HG02623 (cell line): ENCODE results near the gene LYZL1.
"Not testable (repeated sequence)": the region's sequence is repeated elsewhere in the genome, so short reads cannot be mapped to it uniquely, and the experiment has no call there.

ENCODE experiments used
- ATAC-seq: cut with Tn5 transposase; IDR thresholded peaks from one replicate; pipeline ENCODE4 v1.9.1; 2021; ENCODE audit warnings: moderate library complexity; ENCODE audit not compliant: unreplicated experiment

Gene LYZL1

DNA sequence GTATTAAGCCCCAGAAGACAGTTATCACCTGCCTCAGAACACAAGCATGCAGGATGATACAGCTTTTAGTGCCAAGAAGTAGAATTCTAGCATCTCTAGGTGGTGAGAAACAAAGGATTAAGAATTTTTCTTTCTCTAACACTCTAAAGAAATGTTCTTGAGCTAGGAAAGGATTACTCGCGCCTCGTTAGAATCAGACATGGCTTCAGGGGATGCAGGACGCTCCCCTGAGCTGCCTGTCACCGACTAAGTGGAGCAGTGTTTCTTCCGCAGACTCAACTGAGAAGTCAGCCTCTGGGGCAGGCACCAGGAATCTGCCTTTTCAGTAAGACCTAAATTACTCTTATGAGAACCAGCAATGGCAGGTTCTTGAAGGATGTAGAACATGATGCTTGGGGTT lies at the start of gene LYZL1:
Gene LYZL1 (plus strand): TSS at position 165 of the 400 bp plus-strand sequence. CDS start 2,798 bp downstream, outside the sequence.
- not testable (repeated sequence) for ATAC-seq

DNA sequence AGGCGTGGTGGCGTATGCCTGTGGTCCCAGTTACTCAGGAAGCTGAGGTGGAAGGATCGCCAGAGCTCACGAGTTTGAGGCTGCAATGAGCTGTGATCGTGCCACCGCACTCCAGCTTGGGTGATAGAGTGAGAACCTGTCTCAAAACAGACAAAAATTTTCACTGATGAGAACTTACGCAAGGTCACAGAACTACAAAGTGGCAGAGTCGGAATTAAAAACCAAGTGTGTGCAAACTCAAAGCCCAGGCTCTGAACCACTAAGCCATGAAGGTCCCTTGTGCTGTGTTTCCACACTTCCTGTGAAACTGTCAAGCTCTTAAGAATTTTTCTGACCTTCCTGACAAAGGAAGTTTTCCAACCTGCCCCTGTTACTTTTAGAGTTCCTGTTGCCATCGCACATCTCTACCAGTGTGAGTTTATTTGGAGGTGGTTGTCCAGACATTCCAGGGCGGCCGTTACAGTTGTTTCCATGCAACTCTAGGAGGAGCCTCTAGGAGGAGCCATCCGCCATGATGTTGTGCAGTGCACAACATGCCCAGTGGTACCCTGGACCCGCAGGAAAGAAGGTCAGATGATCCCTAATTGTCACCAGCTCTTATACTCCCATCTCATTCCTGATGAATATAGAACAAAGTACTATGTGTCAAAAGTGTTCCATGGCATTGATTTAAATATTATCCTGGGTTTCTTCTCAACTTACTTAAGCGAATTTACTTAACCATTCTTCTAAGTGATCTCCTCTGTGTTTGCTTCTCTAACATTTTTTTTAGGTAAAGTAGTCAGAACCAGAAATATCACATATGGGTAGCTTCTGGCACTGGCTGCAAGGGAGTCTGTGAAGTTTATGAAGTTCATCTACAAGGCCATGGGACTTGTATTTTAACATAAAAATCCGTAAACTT lies 49.0 kb upstream of the LYZL1 start:
- no peak for ATAC-seq

DNA sequence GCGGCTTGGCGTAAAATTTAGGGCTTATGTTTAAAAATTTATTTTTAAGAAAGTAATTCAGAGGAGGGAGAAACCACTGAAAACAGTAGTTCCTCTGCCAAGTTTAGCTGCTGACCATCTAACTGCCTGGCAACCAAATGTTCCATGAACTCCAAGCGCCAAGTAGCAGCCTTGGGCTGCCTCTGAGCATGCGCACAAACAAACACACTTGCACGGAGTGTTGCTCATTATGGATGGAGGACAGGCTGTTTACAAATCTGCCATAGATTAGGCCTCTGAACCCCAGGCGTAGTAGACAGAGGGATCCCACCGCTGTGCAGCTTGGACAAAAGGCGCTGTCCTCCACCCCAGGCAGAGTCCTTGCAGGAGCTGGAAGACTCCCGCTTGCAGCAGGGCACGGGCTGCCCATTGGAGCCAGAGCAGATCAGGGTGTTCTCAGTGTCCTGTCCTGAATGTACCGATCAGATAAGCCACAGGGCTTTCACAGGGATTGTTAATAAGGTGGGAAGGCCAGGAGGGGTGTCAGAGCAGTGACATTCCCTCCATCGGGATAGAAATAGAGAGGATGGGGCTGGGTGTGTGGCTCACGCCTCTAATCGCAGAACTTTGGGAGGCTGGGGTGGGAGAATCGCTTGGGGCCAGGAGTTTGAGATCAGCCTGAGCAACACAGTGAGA lies 47.7 kb upstream of the LYZL1 start:
- no peak for ATAC-seq

DNA sequence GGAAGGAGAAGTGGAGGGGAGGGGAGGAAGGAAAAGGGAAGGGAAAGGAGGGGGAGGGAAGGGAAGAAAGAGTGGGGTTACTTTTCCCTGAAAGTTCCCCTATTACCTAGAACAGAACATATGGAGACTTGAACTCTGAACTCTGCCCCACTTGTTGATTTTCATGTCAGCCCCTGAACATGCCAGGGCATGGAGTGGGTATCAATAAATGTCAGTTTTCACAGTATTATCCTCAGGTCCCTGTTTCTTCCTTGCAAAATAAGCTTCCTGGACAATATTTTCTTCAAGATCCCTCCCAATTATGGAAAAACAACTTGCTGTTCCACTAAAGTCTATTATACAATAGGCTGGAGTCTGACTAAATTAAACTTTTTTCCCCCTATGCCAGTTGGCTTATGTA lies 46.9 kb upstream of the LYZL1 start:
- no peak for ATAC-seq

DNA sequence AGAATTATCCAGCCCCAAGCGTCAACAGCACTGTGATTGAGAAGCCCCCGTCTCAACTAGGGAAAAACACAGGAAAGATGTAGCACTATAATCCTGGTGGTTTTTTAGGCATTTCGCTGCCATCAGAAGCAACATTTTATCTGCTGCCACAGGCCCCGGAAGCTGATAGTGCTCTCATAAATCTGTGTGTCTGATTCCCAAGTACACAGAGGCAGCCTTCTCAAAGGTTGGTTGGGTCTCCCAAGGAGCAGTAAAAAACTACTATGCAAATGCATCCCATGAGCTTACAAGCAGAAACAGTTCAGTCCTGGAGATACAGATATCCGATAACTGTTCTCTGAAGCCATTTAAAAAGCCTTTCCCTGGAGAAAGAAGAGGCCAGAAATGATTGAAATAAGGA lies 45.8 kb upstream of the LYZL1 start:
- ATAC-seq = no peak

DNA sequence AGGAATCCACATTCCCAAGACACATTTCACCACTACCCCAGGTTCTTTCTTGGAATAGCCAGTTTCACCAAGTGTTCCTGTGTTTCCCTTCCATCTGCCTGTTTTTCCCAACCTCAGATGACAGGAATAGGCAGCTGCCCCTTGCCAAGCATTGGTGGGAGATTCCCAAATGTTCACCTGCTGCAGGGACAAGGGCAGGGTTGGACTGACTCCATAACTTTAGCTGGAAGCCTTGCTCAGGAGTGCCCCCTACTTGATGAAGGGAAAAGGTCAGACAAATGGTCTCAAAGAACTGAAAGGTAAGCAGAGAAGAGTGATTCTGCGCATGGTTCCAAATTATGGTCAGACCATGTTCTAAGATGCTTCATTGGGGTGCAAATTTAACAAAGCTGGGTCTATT lies 45.1 kb upstream of the LYZL1 start:
- no peak for ATAC-seq

DNA sequence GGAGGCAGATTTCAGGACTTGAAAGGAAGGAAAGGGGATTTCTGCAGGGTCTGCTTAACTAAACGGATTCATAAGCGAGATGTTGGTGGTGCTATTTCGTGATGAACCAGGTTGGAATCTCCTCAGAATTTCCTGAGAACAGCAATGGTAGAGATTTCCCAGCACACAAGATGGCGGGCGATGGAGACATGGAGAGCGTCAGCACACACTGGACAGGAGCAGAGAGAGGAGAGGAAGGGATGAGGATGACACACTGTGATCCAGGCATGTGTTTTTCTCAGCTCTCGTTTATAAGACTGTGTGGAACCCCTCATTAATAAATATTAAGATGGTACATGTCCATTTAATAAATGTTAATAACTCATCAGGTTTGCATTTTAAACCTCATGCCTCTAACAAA lies 43.9 kb upstream of the LYZL1 start:
- no peak for ATAC-seq

DNA sequence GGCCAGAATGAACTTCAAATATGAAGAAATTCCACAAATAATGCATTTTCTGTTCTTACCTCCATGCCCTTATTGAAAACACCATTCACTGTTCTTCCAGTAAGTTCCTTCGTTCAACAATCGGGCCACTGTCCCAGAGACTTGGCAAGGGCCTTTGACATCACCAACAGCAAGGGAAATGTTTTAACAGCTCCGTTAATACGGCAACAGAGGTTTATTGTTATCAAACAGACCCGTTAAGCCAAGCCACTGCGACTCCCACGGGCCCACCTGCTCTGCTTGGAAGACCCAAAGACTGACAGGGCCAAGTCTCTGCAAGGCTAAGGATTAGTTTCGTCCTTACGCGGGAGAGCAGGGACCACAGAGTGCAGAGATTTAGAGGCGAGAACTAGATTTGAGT lies 43.4 kb upstream of the LYZL1 start:
- ATAC-seq = no peak

DNA sequence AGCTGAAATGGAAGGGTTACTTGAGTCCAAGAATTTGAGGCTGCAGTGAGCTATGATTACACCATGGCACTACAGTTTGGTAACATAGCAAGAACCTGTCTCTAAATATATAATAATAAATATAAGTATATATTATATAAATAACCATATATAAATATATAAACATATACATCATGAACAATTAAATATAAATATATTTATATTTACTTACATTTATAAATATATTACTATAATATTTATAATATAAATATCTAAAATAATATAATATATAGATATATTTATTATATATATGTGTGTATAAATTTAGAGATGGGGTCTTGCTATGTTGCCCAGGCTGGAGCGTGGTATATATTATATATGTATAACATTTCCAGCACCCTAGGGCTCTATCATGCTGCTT lies 42.4 kb upstream of the LYZL1 start:
- ATAC-seq = no peak

DNA sequence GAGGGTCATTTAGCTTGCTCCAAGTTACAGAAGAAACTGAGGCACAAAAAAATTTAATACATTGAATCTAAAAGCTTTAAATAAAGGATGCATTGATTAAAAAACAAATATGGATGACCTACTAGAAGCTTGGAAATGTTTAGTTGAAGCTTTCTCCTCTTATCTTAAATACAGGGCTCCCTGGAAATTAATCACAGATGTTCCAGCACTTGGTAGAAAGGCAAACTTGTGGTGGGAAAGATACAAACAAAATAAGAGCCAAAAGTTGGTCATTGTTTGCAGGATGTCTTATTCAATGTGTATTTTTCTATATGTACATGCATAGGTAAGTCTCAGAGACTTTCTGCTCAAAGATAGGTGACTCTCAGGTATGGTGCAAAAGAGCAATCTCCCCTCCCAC lies 40.7 kb upstream of the LYZL1 start:
- no peak for ATAC-seq

DNA sequence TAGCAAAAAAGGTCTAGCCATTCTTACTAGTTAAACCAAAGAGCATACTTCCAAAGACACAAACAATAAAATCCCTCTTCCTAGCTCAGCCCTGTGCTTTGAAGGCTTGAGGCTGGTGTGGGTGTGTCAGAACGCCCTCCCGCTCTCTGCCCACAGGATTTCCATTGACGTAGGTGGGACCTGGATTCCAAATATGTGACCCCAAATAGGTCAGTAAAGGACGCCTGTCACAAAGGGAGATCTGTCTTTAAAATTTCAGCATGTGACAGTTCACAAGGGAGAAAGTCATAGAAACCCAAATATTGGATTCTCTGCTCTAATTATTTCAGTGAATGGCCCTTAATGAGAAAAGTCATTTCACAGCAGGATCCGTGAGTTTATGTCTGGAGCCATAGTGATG lies 39.9 kb upstream of the LYZL1 start:
- ATAC-seq = no peak

DNA sequence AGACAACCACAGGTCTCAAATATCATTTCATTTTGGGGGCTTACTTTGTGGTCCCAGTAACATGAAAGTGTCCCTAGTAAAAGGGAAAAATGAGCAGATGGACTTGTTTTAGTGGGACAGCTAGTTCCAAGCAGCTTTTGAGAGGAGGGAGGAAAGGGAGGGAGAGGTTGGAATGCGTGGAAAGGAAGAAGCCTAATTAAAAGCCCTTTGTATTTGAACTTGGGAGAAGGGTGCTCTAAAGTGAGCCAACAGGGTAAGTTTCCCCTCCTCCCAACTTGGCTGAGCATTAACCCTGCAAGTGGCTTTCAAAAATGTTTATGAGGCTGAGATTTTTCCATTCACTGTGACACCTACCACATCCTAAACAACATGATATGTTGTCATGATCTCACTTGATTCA lies 38.8 kb upstream of the LYZL1 start:
- ATAC-seq = no peak

DNA sequence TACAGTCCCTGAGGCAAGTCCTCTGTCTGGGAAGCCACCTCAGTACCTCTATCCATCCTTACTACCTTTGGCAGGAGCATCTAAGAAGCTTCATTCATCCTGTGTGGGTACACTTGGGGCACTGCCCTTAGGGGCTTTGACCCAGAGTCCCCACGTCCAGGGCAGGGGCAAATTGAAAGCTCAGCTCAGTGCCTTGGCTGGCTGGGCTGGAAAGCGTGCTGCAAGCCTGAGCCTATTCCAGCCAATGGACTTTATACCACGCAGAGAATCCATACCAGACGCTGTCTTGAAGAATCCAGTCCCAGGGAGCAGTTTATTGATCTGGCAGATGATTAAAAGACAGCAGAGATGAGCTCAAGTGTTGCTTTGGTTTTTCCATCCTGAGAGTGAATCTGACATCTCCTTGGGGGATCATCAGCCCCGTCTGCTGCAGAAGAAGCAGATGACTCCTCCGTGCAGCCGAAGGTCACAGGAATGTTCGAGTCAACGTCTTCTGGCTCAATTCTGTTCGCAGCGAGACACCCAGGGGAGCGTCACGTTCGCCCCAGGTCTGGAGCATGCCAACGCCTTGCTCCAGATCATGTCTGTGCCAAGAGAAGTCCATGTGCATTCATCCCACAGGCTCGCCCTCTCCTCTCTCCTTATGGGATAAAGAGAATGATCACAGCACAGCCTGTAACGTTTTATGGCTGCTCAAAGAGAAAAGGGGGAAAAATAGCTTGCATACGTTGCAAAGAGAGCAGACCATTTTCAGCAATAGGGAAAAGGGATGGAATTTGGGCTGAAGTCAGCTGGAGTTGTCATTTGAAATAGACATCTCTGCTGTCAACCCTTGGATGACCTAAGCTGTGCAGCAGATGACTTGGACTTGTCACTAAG lies 35.8 kb upstream of the LYZL1 start:
- ATAC-seq = no peak

DNA sequence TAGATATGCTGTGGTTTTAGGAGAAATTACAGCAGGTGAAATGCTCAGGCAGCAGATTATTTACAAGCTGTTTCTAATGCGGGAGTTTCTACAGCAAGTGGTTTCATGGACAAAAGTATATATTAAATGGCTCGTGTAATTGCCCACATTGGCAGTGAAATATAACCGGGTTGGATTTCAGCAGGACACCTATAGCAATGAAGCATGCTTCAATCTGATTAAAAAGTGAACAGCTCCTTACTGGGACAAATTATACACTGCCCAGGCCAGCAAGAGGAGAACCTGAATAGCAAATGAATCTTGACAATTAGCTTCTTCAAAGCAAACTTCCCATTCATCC lies 35.2 kb upstream of the LYZL1 start:
- no peak for ATAC-seq

DNA sequence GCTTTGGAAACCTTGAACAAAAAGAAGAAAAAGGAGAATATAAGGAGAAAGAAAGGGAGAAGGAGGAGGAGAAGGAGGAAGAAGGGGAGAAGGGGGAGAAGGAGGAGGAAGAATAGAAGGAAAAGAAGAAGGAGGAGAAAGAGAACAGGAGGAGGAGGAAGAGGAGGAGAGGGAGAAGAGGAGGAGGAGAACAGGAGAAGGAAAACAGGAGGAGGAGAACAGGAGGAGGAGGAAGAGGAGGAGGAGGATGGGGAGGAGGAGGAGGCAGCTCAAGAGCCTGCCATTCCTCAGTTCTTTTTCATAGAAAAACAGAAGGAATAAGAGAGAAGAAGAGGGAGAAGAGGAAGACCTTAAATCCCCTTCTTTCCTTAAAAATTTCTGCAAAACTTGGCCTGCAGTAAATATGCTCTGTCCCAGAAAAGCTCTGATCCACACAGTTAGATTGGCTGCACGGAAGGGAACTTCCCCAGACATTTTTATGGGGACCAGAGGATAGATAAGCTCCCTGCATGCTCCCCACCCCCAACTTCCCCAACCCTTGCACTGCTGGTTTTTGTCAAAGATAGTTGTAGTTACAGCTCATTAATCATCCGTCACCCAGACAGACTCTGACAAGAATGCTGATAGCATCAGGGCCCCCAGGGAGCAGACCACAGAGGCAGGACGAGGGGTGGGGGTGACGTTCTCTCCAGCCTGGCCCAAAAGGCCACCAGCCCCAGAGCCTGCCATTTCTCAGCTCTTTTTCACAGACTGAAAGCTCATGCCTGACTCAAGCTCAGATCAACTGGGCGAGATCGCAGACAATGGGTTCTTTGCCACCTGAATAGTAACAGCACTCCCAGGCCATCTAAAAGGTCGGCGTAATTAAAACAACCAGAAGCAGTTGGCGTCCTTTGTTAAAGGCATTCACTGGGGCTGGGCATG lies 34.5 kb upstream of the LYZL1 start:
- ATAC-seq = no peak

DNA sequence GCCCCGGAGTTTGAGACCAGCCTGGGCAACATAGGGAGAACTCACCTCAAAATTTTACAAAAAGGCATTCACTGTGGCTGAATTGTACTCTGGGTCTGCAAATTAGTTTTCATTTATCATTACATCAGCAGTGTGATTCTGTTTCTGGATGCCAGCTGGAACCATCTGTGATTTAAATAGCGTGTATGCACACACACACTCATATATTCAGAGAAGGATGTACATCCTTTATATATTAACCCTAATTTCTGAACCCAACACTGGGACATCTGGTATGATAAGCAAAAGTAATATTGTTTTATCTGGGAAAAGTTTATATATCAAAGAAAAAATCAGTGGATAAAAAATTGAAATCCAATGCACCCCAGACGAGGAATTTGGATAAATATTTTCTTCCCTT lies 33.8 kb upstream of the LYZL1 start:
- ATAC-seq = no peak

DNA sequence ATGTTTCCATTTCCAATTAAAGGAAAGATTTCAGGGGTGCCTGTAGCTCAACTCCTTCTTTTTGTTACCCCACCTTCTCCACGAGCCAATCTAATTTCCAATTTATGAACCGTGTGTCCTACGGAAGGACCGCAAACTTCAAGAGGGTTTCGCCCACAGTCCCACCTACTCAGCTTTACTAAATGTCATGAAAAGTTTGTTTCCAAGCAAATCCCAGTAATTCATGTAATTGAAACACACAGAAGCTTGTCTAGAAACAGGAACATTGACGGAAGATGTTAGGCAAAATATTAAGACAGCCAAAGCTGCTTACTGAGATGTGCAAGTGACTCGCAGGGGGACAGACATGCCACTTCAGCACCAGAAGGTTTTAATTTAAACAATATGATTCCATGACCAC lies 32.9 kb upstream of the LYZL1 start:
- ATAC-seq = no peak

DNA sequence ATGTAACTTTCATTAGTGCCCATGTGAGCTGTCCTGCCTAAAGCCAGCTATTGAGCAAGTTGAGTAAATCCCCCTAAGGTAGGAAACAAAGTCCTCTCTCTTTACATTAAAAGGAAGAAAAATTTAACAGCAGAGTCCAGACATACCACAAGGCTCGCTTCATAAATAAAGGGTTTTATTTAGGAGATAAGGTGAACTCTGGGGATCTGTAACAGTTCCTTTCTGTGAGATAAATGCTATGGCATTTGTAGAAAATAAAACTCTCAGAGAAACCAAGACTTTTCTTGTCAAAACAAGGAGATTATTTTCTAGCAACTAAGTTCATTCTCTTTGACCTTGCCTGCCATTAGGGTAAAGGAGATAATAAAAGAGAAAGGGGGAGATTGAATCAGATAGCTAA lies 32.3 kb upstream of the LYZL1 start:
- no peak for ATAC-seq

DNA sequence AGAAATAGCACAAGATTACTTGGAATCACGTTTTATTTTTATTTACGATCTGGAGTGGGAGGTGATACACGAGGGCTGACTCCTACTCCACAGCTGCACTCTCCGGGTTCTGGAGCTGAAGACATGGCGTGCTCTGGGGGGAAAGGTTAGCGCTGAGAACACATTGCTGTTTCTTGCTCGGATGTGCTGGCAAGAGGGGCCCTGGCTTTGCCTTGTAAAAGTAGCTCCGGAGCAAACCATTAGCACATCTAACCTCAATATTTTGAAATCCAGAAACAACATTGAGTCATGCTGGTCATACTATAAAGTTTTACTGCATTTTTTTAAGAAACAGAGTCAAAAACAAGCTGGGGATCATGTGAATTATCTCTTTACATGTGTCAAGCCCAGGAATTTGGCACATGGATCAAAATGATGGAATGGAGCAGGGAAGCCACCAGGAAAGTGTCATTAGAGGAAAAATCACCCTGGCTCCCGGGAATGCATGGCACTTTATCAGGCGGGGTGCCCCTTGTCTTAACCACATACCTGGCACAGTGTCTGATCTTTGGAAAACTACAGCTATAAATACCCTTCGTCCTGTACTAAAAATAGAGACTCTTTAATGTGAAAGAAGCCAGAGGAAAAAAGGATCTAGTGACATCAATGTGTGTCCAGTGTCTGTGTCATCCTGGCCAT lies 31.6 kb upstream of the LYZL1 start:
- ATAC-seq = no peak

DNA sequence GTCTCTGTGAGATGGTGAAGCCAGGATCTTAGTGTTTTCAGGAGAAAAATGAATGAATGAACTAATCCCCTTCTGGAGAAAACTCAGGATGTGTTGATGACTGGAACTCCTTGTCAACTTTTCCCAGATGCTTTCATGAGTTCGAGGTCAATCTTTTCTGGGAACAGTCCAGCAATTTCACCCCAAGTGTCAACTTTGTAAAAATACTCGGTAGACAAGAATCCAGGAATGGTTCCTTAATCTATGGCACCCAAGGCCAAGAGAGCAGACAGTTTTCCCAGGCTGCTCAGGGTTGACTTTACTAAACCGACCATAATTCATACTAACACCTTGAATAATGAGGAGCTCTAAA lies 31.1 kb upstream of the LYZL1 start:
- no peak for ATAC-seq
